H54 (cell line): ENCODE data around the gene MACROD2.
"Not testable (repeated sequence)": the region's sequence is repeated elsewhere in the genome, so short reads cannot be mapped to it uniquely, and the experiment has no call there.

ENCODE experiments used
- DNase-seq: peaks from one replicate; pipeline ENCODE4 v3.0.0; 2011; ENCODE audit warnings: low spot score, mixed read lengths; ENCODE audit not compliant: insufficient read length
- FAIRE-seq: peaks from 3 replicates; lab custom pipeline; 2011; peaks lifted over from hg19 to GRCh38; lab: Jason Lieb, UNC
- POLR2A ChIP-seq: IDR thresholded peaks from 2 replicates; pipeline ENCODE4 v1.6.1; 2011; ENCODE audit warnings: low read depth, mild to moderate bottlenecking, low read length

Gene MACROD2

GRCh38 chr20:14030991-14031390 lies 35.7 kb downstream of the MACROD2 start:
- DNase-seq (no peak), FAIRE-seq (no peak)
- no peak for TF ChIP-seq POLR2A

- DNase-seq: no peak
- TF ChIP-seq POLR2A: no peak
- FAIRE-seq: no peak
Measured at GRCh38 chr20:14033310-14033709, 38.0 kb downstream of the MACROD2 start.

- DNase-seq (no peak), FAIRE-seq (no peak)
- no peak for TF ChIP-seq POLR2A
Measured at GRCh38 chr20:14036567-14036966, 41.3 kb downstream of the MACROD2 start.

DNA sequence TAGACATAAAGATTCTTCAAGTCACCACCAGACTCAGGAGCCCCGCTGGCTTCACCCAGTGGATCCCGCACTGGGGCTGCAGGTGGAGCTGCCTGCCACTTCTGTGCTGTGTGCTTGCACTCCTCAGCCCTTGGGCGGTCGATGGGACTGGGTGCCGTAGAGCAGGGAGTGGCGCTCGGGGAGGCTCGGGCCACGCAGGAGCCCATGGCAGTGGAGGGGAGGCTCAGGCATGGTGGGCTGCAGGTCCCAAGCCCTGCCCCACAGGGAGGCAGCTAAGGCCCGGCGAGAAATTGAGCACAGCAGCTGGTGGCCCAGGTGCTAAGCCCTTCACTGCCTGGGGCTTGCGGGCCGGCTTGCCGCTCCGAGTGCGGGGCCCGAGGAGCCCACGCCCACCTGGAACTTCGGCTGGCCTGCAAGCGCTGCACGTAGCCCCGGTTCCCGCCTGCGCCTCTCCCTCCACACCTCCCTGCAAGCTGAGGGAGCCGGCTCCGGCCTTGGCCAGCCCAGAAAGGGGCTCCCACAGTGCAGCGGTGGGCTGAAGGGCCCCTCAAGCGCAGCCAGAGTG lies 49.5 kb downstream of the MACROD2 start:
- DNase-seq, FAIRE-seq: not testable (repeated sequence)

GRCh38 chr20:14046534-14046933 lies 51.2 kb downstream of the MACROD2 start:
- TF ChIP-seq POLR2A: no peak
- no peak for FAIRE-seq
- no peak for DNase-seq

GRCh38 chr20:14049111-14049510 lies 53.8 kb downstream of the MACROD2 start:
- DNase-seq: no peak
- no peak for TF ChIP-seq POLR2A
- no peak for FAIRE-seq

- no peak for TF ChIP-seq POLR2A
- no peak for FAIRE-seq
- no peak for DNase-seq
Measured at GRCh38 chr20:14051454-14051853, 56.1 kb downstream of the MACROD2 start.

GRCh38 chr20:14055127-14055742 lies 59.9 kb downstream of the MACROD2 start:
- DNase-seq (no peak), FAIRE-seq (peak; percentile 53)
- TF ChIP-seq POLR2A: no peak

DNA sequence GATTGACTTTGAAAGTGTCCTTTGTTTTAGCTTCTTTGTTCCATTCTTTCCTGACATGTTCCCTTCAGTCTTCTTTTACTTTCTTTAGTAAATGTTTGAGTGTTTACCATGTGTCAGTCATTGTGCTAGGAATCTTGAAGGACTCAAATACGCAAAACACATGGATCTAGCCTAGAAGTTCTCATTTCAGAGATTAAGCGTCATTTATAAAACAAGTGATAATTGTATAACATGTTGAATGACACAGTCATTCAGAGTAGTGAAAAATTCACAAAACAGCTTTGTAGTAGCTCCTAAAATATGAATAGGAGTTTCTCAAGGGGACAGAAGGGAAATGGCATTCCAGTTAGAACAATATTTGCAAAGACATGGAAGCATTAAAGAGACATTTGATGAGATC lies 66.9 kb downstream of the MACROD2 start:
- DNase-seq (no peak), FAIRE-seq (no peak)
- no peak for TF ChIP-seq POLR2A

DNA sequence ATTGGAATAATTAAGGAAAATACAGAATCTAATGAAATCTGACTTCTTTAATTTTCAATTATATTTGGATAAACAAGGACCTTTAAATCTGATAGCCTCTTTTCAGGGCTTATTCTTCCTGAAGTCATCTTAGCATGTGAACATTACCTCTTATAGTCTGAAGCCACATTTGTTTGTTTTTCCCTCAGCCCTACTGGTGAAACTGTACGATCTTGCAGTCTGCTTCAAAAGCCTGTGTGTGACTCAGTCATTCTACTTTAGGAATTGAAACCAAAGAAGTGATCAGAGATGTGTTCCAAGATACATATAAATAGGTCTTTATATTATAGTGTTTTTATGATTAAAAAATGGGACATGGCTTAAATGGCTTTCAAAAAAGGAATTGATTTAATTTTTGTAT lies 67.5 kb downstream of the MACROD2 start:
- FAIRE-seq (no peak), DNase-seq (no peak)
- no peak for TF ChIP-seq POLR2A

- no peak for TF ChIP-seq POLR2A
- no peak for DNase-seq
- FAIRE-seq: no peak
Measured at GRCh38 chr20:14064333-14064732, 69.0 kb downstream of the MACROD2 start.

DNA sequence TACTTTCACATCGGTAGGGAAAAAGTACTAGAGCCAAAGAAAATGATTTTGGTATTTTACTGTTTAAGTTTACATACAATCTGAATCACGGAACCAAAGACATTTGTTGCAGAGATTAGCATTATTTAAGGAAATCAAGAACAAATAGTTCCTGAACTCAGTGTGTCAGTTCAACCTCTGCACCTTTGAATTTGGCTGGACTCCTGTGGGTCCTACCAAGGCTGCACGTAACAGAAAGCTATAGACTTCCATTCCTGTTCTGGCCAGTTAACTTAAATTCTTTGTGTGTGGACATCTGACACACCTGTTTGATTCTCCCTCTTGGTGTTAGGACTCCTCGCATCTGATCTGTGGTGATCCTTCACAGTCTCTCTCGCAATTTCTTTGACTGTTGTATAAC lies 69.6 kb downstream of the MACROD2 start:
- no peak for TF ChIP-seq POLR2A
- FAIRE-seq (no peak), DNase-seq (no peak)

DNA sequence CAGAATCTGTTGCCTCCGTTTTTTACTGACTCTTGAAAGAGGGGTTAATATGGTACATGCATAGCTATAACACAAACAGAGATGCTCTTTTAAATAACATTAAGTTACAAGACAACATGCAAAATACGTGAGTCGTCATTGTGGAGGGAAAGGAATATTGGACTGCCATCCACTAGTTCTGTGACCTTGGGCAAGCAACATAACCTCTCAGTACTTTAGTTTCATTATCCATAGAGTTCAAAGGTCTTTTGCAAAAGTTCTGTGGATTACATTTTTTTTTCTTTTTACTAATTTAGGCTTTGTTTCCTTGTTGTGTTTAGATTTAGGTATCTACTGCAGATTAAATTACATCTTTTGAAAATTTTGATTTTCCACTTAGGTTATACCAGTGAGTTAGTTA lies 70.5 kb downstream of the MACROD2 start:
- no peak for TF ChIP-seq POLR2A
- FAIRE-seq (no peak), DNase-seq (no peak)

DNA sequence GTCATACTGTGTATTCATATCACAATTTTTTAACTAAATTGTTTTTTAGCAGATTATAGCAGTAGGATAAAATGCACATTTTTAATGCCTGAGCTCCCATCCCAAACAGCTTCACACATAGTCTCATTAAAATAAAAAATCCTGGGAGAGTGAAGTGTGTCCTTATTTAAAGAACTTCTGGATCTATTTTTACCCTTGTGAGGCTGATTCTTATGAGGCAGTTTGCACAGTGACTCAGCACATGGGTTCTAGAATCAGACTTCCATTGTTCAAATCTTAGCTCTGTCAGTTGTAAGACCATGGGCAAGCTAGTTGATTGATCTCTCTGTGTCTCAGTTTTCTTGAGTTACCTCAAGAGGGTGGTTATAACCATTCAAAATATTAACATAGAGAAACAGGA lies 72.3 kb downstream of the MACROD2 start:
- DNase-seq (no peak), FAIRE-seq (no peak)
- TF ChIP-seq POLR2A: no peak

DNA sequence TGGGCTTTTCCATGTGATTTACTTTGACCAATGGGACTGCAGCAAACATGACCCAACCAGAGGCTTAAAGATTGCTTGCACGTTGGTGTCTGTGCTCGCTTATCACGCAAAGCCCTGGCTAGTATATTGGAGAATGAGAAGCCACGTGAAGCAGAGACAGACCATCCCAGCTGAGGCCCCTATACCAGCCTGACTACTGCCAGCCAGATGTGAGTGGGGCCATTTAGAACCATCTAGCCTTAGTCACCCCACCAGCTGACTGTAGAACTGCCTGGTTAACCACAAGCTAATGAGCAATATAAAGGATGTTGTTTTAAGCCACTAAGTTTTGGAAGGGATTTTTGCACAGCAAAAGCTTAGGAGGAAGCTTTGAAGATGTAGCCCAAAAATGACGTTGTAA lies 74.5 kb downstream of the MACROD2 start:
- DNase-seq (no peak), FAIRE-seq (no peak)
- no peak for TF ChIP-seq POLR2A
